IPS DF 4.7 (cell line): ENCODE results near the gene TCEANC.
"Not testable (repeated sequence)": the region's sequence is repeated elsewhere in the genome, so short reads cannot be mapped to it uniquely, and the experiment has no call there.

Source experiments
- DNase-seq: peaks from one replicate; pipeline ENCODE4 v3.0.0-alpha.2; 2013; ENCODE audit warnings: low spot score; ENCODE audit errors: extremely low read depth

Gene TCEANC

DNA sequence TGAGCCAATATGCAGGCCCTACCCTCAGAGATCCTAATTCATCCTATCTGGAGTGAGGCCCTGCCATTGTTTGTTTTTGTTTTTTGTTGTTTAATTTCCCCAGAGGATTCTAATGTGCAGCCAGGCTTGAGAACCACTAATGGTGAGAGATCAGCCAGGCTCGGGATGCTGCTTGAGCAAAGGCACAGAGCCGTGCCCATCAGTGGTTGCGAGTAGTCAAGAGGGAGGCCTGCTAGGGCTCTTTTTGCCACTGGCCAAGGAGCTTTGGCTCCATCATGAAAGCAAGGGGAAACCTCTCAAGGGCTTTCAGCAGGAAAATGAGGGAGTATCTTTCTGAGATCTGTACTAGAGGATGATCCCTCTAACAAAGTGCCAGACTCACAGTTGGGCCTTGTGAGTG is 2.7 kb downstream of the TCEANC start:
- DNase-seq = no peak

DNA sequence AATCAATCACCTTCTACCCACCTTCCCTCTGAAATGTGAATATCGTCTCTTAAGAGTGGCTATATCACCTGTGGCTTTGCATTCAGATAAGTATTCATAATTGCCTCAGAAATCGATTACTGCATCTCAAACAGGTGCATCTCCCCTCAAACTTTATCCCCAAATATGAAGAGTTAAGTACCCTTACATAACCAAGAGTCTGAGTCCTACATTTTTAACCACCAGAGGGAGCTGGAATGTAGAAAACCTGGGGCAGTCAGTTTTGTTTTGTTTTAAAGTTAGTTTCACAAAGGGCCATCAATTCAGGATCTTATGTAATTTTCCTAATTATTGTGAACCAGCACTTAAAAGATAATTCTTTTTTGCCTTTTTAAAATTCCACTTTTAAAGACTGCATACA is 5.7 kb downstream of the TCEANC start:
- no peak for DNase-seq

DNA sequence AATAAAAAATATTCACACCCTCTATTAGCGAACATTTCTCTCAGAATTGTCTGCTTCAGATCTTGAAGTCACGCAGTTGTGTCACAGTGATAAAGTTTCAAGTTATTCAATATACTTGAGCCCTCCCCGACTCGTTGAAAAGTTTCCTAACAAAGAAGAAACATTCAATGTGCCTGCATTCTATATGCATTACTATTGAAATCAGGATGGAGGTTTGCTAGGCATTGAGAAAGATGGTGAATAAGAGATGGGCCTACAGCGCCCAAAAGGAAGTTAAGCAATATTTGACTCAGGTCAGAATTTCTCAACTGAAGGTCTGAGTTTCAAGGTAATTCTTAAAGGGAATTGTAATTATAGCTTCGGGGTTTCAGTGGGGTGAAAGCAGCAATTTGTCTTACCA is 6.1 kb downstream of the TCEANC start:
- DNase-seq = no peak

DNA sequence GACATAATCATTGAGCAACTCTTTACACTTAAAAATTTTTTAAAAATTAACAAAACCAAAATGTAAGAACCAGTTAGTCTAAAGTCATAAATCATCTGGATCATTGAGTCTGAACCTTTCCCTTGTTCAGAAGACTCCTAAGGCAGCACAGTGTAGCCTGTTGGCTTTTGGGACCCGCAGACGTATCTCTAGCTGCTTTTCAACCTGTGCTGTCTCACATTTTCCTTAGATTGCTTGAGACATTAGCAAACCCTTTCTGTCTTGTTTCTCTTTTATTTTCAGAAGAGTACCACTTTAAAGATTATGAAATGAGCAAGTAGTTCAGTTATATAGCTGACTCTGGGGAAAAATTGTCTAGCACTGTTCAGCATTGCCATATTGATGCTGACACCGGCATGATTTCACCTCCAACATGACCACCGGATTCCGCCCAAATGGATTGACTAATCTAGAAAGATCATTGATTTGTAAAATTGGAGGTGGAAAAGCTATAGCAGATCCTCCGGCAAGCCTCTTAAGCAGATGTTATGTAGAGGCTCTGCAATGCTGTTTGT is 8.9 kb downstream of the TCEANC start:
- no peak for DNase-seq

DNA sequence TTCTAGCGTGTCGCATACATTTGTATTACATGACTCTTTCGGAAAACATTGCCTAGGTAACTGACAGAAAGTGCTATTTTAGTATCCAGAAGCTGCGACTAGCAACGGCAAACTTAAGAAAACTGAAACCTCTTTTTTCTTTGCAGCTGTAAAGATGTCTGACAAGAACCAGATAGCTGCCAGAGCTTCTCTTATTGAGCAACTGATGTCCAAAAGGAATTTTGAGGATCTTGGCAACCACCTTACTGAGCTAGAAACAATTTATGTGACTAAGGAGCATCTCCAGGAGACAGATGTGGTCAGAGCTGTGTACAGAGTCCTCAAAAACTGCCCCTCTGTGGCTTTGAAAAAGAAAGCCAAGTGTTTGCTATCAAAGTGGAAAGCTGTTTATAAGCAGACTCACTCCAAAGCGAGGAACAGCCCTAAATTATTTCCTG is 9.4 kb downstream of the TCEANC start:
- no peak for DNase-seq

DNA sequence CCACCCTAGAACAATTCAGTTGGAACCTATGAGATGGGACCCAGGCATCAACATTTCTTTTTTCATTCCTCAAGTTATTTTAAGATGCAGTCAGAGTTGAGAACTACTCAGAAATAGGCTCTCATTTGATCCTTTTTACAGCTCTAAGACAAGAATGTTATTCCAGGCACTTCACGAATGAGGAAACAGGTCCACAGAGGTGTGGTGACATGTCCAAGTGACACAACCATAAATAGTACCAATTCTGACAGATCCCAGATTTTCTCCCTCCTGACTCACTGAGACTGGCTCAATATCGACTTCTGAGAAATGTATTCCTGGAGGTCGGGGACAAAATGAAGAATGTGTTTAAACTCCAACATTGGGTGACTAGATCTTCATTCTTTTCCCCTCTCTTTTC is 11.1 kb downstream of the TCEANC start:
- no peak for DNase-seq

DNA sequence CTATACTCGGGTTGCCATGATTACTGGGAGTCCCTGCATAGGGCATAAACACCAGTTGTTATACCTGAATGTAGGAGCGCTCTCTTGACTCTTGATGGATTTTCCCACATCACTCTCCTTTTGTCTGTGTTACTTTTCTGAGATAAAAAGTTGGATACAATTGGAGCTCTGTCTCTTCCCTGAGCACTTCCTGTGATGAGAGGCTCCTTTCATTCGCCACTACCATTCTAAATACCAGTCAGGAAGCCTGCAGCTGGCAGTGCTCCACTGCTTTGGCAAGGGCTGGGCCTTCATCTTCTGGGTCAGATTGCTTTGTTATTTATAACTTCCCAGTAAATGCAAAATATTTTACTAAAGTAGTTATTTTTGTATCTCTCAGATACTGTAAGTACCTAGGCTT is 13.9 kb downstream of the TCEANC start:
- no peak for DNase-seq

DNA sequence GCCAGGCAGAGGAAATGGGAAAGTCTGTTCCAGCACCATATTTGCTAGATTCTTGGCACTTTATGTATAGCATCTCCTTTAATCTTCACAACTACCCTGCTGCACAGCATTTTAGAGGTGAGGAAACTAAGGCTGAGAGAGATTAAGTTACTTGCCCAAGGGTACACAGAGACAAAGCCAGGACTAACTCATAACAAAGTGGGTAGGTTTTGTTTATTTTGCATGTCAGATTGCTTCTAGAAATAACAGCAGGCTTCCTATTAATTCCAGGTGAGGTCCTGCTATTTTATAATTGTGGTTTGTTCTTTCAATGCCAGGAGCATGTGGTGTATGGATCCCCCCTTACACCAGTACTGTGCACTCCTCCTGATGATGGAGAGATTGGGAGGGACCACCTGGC is 15.0 kb downstream of the TCEANC start:
- DNase-seq = no peak

DNA sequence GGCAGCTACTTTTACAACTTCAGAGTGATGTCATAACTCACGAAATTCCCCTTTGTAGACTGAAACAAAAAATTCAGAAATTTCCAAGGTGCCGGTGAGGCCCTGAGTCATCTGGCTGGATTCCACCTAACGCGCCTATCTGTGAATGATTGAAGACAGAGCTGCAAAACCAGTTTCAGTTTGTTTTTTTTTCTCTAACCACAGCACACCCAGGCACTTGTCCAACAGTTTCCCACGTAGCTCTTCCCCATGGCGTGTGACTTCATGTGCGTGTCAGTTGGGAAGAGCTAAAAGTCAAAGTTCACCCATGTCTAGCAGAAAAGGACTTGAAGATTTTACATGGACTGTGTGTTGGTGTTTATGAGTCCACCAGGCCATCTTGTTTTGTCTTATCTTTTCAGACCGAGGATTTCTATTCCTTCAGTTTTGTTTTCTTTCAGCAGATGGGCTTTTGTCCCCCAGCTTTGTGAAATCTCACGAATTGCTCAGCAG is 16.4 kb downstream of the TCEANC start:
- no peak for DNase-seq

DNA sequence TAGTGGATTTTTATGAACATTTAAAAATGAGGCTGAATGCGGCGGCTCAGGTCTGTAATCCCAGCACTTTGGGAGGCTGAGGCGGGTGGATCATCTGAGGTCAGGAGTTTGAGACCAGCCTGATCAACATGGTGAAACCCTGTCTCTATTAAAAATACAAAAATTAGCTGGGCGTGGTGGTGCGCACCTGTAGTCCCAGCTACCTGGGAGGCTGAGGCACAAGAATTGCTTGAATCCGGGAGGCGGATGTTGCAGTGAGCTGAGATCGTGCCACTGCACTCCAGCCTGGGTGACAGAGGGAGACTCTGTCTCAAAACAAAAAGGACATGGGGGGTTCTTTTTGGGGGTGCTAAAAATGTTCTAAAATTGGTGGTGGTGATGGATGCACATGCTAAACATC is 16.8 kb downstream of the TCEANC start:
- not testable (repeated sequence) for DNase-seq

DNA sequence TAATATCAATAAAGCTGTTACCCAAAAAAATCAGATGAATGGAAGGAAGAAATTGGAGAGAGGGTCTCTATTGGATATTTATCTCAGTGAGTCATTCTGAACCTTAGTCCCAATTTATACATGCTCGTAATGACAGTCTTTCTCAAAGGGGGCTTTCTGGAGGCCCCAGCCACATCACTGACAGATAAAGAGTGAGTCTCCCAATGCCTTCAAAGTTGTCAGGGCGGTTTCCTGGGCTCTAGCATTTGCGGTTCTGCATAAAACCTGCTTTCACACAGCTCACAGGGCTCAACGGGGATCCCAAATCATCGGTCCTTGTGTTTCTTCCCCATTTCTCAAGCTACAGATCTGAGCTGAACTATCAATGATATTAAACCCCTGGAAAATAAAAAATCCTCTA is 17.3 kb downstream of the TCEANC start:
- DNase-seq = no peak

DNA sequence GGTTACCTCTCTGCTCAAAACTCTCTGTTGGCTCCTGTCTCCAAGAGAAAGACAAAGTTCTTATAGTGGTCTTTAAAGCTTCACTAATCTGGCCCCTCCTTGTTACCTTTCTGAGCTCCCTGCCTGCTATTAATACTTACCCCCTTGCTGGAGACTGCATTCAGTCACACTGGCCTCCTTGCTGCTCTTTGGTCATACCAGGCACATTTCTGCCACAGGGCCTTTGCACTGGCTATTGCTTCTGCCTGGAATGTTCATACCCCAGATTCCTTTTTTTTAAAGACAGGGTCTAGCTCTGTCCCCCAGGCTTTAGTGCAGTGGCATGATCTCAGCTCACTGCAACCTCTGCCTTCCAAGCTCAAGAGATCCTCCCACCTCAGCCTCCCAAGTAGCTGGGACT is 20.1 kb downstream of the TCEANC start:
- DNase-seq = no peak

DNA sequence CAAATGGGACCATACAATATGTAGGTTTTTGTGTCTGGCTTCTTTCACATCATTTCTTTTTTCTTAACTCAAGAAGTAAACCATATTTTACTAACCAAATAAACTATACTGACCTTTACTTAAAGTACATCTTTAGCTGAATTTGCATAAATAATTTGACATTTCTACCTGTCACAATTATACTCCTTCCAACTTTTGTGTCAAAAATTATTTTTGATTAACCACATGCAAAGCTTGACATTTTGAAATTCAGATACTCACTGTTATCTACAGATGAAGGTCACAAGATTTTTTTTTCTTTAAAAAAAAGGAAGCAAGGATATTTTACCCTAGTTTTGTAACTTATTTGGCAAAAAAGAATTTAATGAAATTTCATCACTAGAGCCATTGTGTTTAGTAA is 23.9 kb downstream of the TCEANC start:
- DNase-seq = no peak

DNA sequence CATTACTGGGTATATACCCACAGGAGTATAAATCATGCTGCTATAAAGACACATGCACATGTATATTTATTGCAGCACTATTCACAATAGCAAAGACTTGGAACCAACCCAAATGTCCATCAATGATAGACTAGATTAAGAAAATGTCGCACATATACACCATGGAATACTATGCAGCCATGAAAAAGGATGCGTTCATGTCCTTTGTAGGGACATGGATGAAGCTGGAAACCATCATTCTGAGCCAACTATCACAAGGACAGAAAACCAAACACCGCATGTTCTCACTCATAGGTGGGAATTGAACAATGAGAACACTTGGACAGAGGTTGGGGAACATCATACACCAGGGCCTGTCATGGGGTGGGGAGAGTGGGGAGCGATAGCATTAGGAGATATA is 26.8 kb downstream of the TCEANC start:
- not testable (repeated sequence) for DNase-seq

DNA sequence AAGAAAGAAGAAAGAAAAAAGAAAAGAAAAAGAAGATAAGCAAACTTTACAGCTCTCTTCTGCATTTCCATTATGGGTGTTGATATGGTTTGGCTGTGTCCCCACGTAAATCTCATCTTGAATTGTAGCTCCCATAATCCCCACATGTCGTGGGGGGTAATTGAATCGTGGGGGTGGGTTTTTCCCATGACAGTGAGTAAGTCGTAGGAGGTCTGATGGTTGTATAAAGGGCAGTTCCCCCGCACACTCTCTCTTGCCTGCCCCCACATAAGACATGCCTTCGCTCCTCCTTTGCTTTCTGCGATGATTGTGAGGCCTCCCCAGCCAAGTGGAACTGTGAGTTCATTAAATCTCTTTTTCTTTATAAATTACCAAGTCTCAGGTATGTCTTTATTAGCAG is 28.7 kb downstream of the TCEANC start:
- no peak for DNase-seq

DNA sequence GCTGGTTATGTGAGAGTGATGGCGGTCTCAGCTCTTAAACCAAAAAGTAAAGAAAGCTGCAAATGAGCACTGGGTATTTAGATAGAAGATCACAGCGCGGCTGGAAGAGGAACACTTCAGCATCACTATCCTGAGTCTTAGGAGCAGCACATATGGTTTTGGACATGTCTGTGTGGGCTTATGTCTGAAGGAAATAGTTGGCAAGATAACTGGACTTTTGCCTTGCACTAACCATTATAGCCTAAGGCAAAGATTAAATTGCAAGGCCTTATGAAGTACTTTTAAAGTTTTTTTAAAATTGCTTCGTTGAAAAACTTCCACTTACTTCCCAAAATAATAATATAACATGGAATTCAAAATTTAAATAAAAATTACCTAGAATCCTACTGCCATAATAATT is 31.4 kb downstream of the TCEANC start:
- DNase-seq = no peak

DNA sequence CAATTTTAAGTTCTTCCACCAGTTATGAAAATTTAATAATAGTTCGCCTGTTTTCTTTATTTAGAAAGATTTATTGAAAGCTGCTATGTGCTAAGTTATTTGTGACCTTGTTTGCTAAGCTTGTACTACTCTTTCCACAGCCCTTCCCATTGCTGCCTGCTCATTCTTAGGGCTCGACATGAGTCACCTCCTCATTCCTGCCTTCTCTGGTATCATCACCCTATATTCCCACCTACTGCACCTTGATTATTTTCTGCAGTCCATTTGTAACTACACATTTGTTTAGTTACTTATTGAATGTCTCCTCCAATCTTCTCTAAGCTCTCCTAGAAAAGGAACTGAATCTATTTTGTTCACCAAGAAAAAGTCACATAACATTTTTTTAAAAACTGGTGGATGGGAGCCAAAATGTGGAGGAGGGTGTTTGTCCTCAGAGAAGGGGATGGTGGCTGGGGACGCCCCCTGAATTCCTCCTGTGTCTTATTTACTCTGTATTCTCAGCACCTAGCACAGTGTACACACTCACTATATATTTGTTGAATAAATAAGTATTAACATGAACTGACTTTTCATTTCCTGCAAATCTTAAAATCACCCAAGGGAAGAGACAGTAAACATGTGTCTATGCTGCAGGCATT is 32.3 kb downstream of the TCEANC start:
- DNase-seq = no peak

DNA sequence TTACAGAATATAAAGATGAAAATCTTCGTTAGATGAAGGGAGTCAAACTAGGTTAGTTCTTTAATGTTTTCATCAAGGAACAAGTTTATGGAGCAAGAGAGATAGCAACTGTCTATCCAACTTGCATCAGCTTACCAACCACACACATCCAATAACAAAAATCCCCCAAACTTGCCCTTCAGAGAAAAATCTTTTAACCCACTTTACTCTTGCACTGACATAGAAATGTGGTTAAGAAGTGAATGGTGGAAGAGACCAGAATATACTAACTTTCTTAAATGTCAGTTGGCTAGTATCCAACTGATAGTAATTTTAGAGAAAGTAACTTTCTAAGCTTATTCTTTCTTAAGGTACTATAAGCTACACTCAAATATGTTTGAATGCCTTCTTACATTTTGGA is 34.3 kb downstream of the TCEANC start:
- DNase-seq = no peak

DNA sequence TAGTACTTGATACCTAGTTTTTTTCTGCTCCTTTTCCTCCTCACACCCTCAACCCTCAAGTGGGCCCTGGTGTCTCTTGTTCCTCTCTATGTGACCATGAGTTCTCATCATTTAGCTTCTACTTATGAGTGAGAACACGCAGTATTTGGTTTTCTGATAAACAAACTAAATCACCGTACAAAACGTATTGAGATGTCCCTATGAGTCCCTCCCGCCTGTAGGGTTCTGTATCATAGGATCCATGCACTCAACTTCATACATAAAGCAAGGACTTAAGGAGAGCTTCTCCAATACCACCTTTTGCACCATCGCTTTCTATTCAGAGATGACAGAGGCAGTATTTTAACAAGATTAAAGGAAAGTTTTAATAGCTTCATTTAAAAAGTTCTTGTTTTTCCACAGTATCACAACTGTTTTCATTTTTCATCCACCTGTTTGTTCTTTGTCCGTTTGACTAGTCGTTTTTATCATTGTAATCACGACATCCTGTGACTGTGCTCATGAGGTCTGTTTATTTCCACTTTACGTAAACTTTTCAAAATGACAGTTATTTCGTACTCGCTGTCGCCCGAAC is 35.5 kb downstream of the TCEANC start:
- no peak for DNase-seq

DNA sequence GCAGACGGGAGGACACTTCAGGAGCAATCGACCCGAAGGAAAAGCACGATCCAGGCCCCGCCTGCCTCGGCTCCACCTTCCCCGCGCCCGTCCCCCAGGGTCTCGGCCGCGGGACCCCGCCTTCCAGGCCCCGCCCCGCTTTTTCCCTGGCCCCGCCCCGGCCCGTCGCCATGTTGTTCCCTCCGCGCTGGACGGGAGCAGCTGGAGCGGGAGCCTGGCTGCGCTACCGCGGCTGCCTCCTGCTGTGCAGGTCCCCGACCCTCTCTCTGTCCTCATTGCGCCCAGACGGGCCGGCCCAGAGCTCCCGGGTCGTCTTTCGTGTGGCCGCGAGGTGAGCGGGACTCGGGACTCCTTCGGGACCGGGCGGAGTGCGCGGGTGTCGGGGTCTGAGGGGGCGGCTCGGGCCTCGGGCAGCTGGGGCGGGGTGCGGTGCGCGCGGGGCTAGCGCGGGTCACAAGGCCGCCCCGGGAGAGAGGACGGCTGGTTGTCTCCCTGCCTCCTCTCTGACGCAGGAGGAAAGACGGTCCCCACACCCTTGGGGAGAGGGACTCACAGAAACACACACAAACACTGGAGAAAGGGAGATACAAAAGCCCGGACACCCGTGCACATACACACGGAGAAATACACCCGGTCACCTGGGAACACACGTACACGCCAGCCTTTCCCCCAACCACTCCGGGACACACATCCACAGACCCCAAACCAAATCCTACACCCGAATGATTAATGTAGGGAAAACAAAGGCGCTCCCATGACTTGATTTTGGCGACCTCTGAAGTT is 36.2 kb downstream of the TCEANC start, which contains the start of gene RAB9A:
TSS of gene RAB9A (plus strand) at position 171 of the 783 bp plus-strand sequence. CDS start 19,619 bp downstream, outside the sequence.
- no peak for DNase-seq

DNA sequence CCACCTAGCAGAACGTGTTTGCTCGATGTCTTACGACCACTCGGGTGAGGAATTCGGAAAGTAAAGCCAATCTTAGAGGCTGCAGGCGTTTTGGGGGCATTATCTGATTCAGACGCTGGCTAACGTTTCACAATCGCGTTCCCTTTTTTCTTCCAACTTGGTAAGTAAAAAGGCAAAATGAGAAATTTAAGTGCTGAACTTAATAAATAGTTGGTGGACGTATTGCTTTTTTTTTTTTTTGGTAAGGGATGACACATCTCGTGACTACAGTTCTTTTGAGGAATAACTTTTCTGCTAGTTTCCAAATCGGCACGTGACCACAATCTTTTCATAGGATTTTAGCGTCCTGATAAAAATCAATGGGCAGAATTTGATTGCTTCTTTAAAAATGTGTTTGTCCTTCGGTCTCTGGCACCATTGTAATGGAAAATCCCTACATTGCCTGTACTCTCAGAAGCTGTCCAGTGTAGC is 36.8 kb downstream of the TCEANC start:
- no peak for DNase-seq

DNA sequence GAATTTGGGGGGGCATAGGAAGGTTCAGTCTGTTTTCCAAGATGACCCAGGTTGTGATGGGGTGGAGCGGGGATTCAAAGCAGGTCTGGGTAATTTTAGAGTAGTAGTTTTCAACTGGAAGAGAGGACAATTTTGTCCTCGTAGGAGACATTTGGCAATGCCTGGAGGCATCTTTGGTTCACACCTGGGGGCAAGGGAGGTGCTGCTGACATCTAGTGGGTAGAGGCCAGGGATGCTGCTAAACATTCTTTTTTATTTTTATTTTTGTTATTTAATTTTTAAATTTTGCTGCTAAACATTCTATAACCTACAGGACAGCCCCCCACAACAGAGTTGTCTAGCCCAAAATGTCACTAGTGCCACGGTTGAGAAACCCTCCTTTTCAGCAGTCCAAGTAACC is 37.9 kb downstream of the TCEANC start:
- DNase-seq = no peak
